Right kidney (tissue), 9 donors: ENCODE results near the gene FCRL2.

Source experiments
- DNase-seq: peaks from one replicate; pipeline ENCODE4 v3.0.0-alpha.2; 2016
- long read RNA-seq, 8 donors: transcript quantifications; one replicate each; lab custom pipeline, GENCODE V29; 2026

FCRL2 gene
- long read RNA-seq, donor 1: 0 reads
- long read RNA-seq, donor 2: 0 reads
- long read RNA-seq, donor 3: 0 reads
- long read RNA-seq, donor 4: 0 reads
- long read RNA-seq, donor 5: 0 reads
- long read RNA-seq, donor 6: 0 reads
- long read RNA-seq, donor 7: 0 reads
- long read RNA-seq, donor 8: 0 reads

- DNase-seq: no peak
Measured at GRCh38 chr1:157776971-157777391, at the start of gene FCRL2. FCRL2 (minus strand) TSS chr1:157777132; CDS start chr1:157777073, 59 bp downstream.

- no peak for DNase-seq
Measured at GRCh38 chr1:157820299-157820698, 43.4 kb upstream of the FCRL2 start.

GRCh38 chr1:157819896-157820295 lies 43.0 kb upstream of the FCRL2 start, which contains the start of gene FCRL1:
FCRL1 (minus strand) TSS chr1:157820120; CDS start chr1:157820037, 83 bp downstream.
- no peak for DNase-seq

GRCh38 chr1:157819215-157819614 lies 42.3 kb upstream of the FCRL2 start:
- no peak for DNase-seq

GRCh38 chr1:157813269-157813668 lies 36.3 kb upstream of the FCRL2 start:
- no peak for DNase-seq

GRCh38 chr1:157806431-157807149 lies 29.7 kb upstream of the FCRL2 start:
- no peak for DNase-seq

GRCh38 chr1:157803851-157804250 lies 26.9 kb upstream of the FCRL2 start:
- no peak for DNase-seq

- no peak for DNase-seq
Measured at GRCh38 chr1:157799996-157800395, 23.1 kb upstream of the FCRL2 start.

- DNase-seq: no peak
Measured at GRCh38 chr1:157798211-157798610, 21.3 kb upstream of the FCRL2 start.

- no peak for DNase-seq
Measured at GRCh38 chr1:157785248-157785647, 8.3 kb upstream of the FCRL2 start.

GRCh38 chr1:157784801-157785200 lies 7.9 kb upstream of the FCRL2 start:
- DNase-seq: no peak

- DNase-seq: no peak
Measured at GRCh38 chr1:157782931-157783330, 6.0 kb upstream of the FCRL2 start.

GRCh38 chr1:157781048-157781447 lies 4.1 kb upstream of the FCRL2 start:
- DNase-seq: no peak

GRCh38 chr1:157775101-157775870 lies 1.6 kb downstream of the FCRL2 start:
- no peak for DNase-seq

GRCh38 chr1:157774412-157774811 lies 2.5 kb downstream of the FCRL2 start:
- no peak for DNase-seq

GRCh38 chr1:157773493-157774350 lies 3.2 kb downstream of the FCRL2 start:
- DNase-seq: no peak

GRCh38 chr1:157771661-157772425 lies 5.1 kb downstream of the FCRL2 start:
- no peak for DNase-seq

- DNase-seq: no peak
Measured at GRCh38 chr1:157770442-157771043, 6.4 kb downstream of the FCRL2 start.

GRCh38 chr1:157766792-157767191 lies 10.1 kb downstream of the FCRL2 start:
- no peak for DNase-seq

- DNase-seq: no peak
Measured at GRCh38 chr1:157758018-157758417, 18.9 kb downstream of the FCRL2 start.

GRCh38 chr1:157753611-157754010 lies 23.3 kb downstream of the FCRL2 start:
- DNase-seq: no peak
